Natural killer cell (primary cell): ENCODE data around the gene MTO1. TPM values are rescaled to one million over a fixed set of nuclear protein-coding genes. Genes with fewer than 3 reads are reported as not detected.
"Not testable (repeated sequence)": the region's sequence is repeated elsewhere in the genome, so short reads cannot be mapped to it uniquely, and the experiment has no call there.

Experiments
- ATAC-seq, 3 donors: fragments of 150-1000 bp in 2 of 3; fragments of 200-7000 bp in 1 of 3; cut with Tn5 transposase; 1 replicate in 1 of 3; 2 replicates in 2 of 3; pipeline ENCODE4 v1.10.0; 2021; ENCODE audit warnings: mild to moderate bottlenecking in 2 of 3, moderate library complexity in 2 of 3
- DNase-seq, 2 donors: peaks; one replicate each; pipeline versions ENCODE4 v3.0.0 to v3.0.0-alpha.2; 2013 to 2021; ENCODE audit warnings: mixed read lengths in 1 of 2
- H3K27ac ChIP-seq: one replicate; pipeline ENCODE4 v1.5.1; 2013; ENCODE audit warnings: mild to moderate bottlenecking, low read length
- H3K27me3 ChIP-seq: one replicate; pipeline ENCODE4 v1.6.1; 2013; ENCODE audit warnings: low read length; ENCODE audit not compliant: control insufficient read depth, insufficient read depth
- H3K36me3 ChIP-seq: one replicate; pipeline ENCODE4 v1.6.1; 2013; ENCODE audit warnings: low read length; ENCODE audit not compliant: control insufficient read depth, insufficient read depth
- H3K4me1 ChIP-seq: one replicate; pipeline ENCODE4 v1.6.1; 2013; ENCODE audit warnings: low read length; ENCODE audit not compliant: control insufficient read depth, insufficient read depth
- H3K4me3 ChIP-seq: one replicate; pipeline ENCODE4 v1.5.1; 2013; ENCODE audit warnings: low read length
- H3K9me3 ChIP-seq: one replicate; pipeline ENCODE4 v1.6.1; 2013; ENCODE audit warnings: low read length; ENCODE audit not compliant: control insufficient read depth, insufficient read depth
- H3K27ac Mint-ChIP-seq, 2 donors: one replicate each; pipeline ENCODE4 v1.8.0; 2022; ENCODE audit warnings: mild to moderate bottlenecking in 2 of 2, mixed read lengths in 2 of 2, moderate library complexity in 1 of 2
- H3K27me3 Mint-ChIP-seq, 2 donors: one replicate each; pipeline ENCODE4 v1.8.0; 2022; ENCODE audit warnings: low read depth in 2 of 2, mixed read lengths in 2 of 2
- H3K36me3 Mint-ChIP-seq: one replicate; pipeline ENCODE4 v1.8.0; 2022; ENCODE audit warnings: mixed read lengths
- H3K4me1 Mint-ChIP-seq, 2 donors: one replicate each; pipeline ENCODE4 v1.8.0; 2022; ENCODE audit warnings: mixed read lengths in 2 of 2
- H3K4me3 Mint-ChIP-seq: one replicate; pipeline ENCODE4 v1.8.0; 2022; ENCODE audit warnings: mild to moderate bottlenecking, moderate library complexity, mixed read lengths
- H3K9me3 Mint-ChIP-seq, 2 donors: one replicate each; pipeline ENCODE4 v1.8.0; 2022; ENCODE audit warnings: mixed read lengths in 2 of 2
- CTCF ChIP-seq: fragments of 200-600 bp; IDR thresholded peaks from one replicate; pipeline ENCODE4 v1.8.0; 2022; ENCODE audit warnings: antibody characterized with exemption
- WGBS: methylation state at CpG from one replicate; pipeline ENCODE4 v1.1.7; 2013; ENCODE audit warnings: missing lambda C conversion rate; ENCODE audit not compliant: insufficient coverage; 5-methylcytosine and 5-hydroxymethylcytosine counted together
- intact Hi-C: fragments of 100-400 bp; cut with micrococcal nuclease; formaldehyde crosslinking; loops from one replicate; pipeline ENCODE4 v1.14.2; 2022
- total RNA-seq, 4 donors: library from RNA; stranded (reverse); fragments of 120-200 nt in 1 of 4; gene quantifications; one replicate each; pipeline versions ENCODE4 v1.2.3 to v1.2.4, GENCODE V29; 2013 to 2022

MTO1 gene
- total RNA-seq, 3 donors from 2014 or later (not counting 1 experiment from before 2014, with no cell fraction given) = 37.8 to 46.1 (median 41.3) TPM

DNA sequence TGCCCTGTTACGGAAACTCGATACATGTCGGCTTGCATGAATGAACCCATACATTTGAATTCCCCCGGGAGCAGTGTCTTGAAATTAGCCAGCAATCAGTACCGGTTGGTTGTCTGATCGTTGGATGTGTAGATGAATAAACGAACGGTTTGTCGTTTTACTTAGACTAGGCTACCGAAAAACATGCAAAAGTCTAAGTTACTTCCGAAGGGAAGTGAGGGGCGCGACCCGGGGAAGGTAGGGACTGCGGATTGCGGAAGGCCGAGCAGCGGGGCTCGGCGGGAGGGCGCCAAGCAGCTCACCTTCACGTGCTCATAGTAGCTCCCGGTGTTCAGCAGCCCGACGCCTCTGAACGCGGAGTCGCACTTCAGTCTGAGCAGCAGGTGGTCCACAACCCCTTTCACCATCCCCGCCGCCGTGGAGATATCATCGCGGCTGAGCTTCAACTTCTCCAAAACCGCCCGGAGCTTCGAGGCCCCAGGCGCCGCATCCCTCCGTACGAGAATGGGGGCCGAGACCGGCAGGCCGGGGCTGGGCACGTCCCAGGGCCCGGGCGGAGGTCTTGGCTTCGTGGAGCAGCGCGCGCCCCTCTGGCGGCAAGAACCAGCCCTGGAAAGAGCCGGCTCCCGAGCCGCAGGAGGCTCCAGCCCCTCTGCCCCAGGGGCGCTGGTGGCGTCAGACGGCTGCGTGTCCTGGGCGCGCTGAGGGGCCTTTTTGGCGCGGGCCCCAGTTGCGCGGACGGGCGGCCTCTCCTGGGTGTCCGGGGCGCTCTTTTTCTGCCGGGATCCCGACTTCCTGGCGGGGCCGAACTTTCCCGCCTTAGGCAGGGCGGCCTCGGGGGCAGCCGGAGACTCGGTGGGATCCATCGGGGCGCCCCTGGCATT is 10.1 kb upstream of the MTO1 start:
- Mint-ChIP-seq H3K27me3 (no peaks in the 10 kb centered on the region), H3K4me3 (peak overlapping the region; percentile 91), H3K4me1 (peaks cover 21 to 27% of the 10 kb centered on the region in 2 donors), H3K27ac (peak overlapping the region; percentile 11 to 83), H3K9me3 (no peaks in the 10 kb centered on the region), H3K36me3 (no peaks in the 10 kb centered on the region)
- H3K4me3 ChIP-seq = peak overlapping the region; percentile 63
- WGBS = under 1% methylated on average over 79 of the region's 79 CpGs
- H3K36me3 ChIP-seq = no peaks in the 10 kb centered on the region
- no peaks in the 10 kb centered on the region for H3K27me3 ChIP-seq
- H3K4me1 ChIP-seq = peaks cover 30% of the 10 kb centered on the region
- ATAC-seq (peak; percentile 51 to 64 (median 62)), DNase-seq (peak; percentile 41 to 69)
- H3K9me3 ChIP-seq = no peaks in the 10 kb centered on the region
- intact Hi-C loops = loop anchor here (2.0 kb wide), 2 partner anchors 29 to 63 kb away; no protein-coding TSS in a partner anchor
- TF ChIP-seq CTCF = no peak
- H3K27ac ChIP-seq = peak overlapping the region; percentile 68

DNA sequence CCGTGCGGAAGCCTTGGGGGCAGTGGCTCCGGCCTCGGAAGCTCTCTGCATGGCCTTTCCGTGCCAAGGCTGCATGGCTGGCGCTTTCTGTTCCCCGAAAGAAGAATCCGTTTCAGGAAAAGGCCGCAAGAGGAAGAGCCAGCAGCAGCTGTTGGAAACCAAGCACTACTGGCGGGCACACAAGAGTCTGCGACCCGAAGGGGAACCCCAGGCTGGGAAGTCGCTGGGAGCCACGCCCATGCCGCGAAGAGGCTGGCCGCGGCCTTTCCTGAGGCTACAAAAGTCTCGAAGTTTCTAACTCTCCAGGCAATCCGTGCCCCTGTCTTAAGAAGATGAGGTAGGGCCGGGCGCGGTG is 9.5 kb upstream of the MTO1 start, which contains the start of gene CGAS:
CGAS (minus strand) TSS at position 191 of the 355 bp plus-strand sequence; CDS start at position 75, 116 bp downstream.
- H3K4me3 ChIP-seq = peak within 1 kb of the TSS; percentile 63
- H3K9me3 ChIP-seq = no peaks in the 10 kb centered on the region
- DNase-seq = peak; percentile 64 to 90
- ATAC-seq = peak; percentile 87 to 91 (median 90)
- Mint-ChIP-seq H3K27me3 (no peaks in the 10 kb centered on the region), H3K27ac (peak within 1 kb of the TSS; percentile 11 to 83), H3K9me3 (no peaks in the 10 kb centered on the region), H3K36me3 (no peaks in the 10 kb centered on the region), H3K4me3 (peak within 1 kb of the TSS; percentile 91), H3K4me1 (peaks cover 21 to 27% of the 10 kb centered on the region in 2 donors)
- WGBS = under 1% methylated on average over 23 of the region's 23 CpGs
- H3K27ac ChIP-seq = peak within 1 kb of the TSS; percentile 68
- TF ChIP-seq CTCF = no peak
- H3K27me3 ChIP-seq = no peaks in the 10 kb centered on the region
- peaks cover 30% of the 10 kb centered on the region for H3K4me1 ChIP-seq
- no peaks in the 10 kb centered on the region for H3K36me3 ChIP-seq
- intact Hi-C loops = loop anchor here (2.0 kb wide), 1 partner anchor 63 kb away; no protein-coding TSS in a partner anchor

- no peak overlapping the region for H3K4me3 ChIP-seq
- H3K36me3 ChIP-seq = no peaks in the 10 kb centered on the region
- H3K4me3 Mint-ChIP-seq = no peak overlapping the region
- no peaks in the 10 kb centered on the region for H3K27me3 ChIP-seq
- TF ChIP-seq CTCF = no peak
- peaks cover 22% of the 10 kb centered on the region for H3K4me1 ChIP-seq
- no peaks in the 10 kb centered on the region for H3K27me3 Mint-ChIP-seq
- no peaks in the 10 kb centered on the region for H3K36me3 Mint-ChIP-seq
- DNase-seq (no peak), ATAC-seq (no peak)
- H3K9me3 ChIP-seq = no peaks in the 10 kb centered on the region
- WGBS = 100% methylated on average over 1 of the region's 3 CpGs
- peak overlapping the region in 1 of 2 donors; percentile 2 for H3K27ac Mint-ChIP-seq
- intact Hi-C loops = no loop called here
- H3K27ac ChIP-seq = no peak overlapping the region
- no peaks in the 10 kb centered on the region for H3K9me3 Mint-ChIP-seq
- peaks cover 4 to 10% of the 10 kb centered on the region in 2 donors for H3K4me1 Mint-ChIP-seq
Measured at GRCh38 chr6:73455865-73456629, 5.5 kb upstream of the MTO1 start.

- not testable (repeated sequence) for H3K27me3 Mint-ChIP-seq
Measured at GRCh38 chr6:73459474-73459873, 2.1 kb upstream of the MTO1 start.

More at GRCh38 chr6:73459474-73459873, 2.1 kb upstream of the MTO1 start:
- H3K27ac ChIP-seq, H3K9me3 Mint-ChIP-seq, H3K4me3 ChIP-seq, H3K36me3 Mint-ChIP-seq, DNase-seq, H3K9me3 ChIP-seq, H3K36me3 ChIP-seq, intact Hi-C loops, H3K27me3 ChIP-seq, ATAC-seq: not testable (repeated sequence)
- H3K27ac Mint-ChIP-seq = peak overlapping the region in 1 of 2 donors; percentile 98
- H3K4me1 ChIP-seq = peaks cover 21% of the 10 kb centered on the region
- H3K4me3 Mint-ChIP-seq = peak overlapping the region; percentile 42
- H3K4me1 Mint-ChIP-seq = peaks cover 18% of the 10 kb centered on the region in 2 donors
- WGBS = 78% methylated on average over 7 of the region's 7 CpGs
